GM18508 (cell line): ENCODE data around the gene SPOUT1.
"Not testable (repeated sequence)": the region's sequence is repeated elsewhere in the genome, so short reads cannot be mapped to it uniquely, and the experiment has no call there.

Experiments
- ATAC-seq: cut with Tn5 transposase; IDR thresholded peaks from one replicate; pipeline ENCODE4 v1.9.1; 2021; ENCODE audit warnings: moderate number of reproducible peaks; ENCODE audit not compliant: insufficient read depth, unreplicated experiment

SPOUT1 gene

GRCh38 chr9:128781187-128782070, 48.2 kb downstream of the SPOUT1 start:
- no peak for ATAC-seq

GRCh38 chr9:128780093-128780492, 49.5 kb downstream of the SPOUT1 start:
- not testable (repeated sequence) for ATAC-seq

DNA sequence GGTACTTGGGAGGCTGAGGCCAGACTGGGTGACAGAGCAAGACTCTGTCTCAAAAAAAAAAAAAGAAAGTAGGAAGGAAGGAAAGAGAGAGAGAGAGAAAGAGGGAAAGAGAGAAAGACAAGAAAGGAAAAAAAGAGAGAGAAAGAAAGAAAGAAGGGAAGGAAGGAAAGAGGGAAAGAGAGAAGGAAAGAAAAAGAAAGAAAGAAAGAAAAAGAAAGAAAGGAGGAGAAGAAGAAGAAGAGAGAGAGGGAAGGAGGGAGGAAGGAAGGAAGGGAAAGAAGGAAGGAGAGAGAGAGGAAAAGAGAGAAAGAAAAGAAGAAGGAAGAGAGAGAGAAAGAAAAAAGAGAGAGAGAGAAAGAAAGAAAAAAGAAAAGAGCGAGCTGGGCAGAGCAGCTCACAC, 54.8 kb downstream of the SPOUT1 start:
- ATAC-seq = no peak

GRCh38 chr9:128773049-128773448, 56.5 kb downstream of the SPOUT1 start:
- no peak for ATAC-seq

DNA sequence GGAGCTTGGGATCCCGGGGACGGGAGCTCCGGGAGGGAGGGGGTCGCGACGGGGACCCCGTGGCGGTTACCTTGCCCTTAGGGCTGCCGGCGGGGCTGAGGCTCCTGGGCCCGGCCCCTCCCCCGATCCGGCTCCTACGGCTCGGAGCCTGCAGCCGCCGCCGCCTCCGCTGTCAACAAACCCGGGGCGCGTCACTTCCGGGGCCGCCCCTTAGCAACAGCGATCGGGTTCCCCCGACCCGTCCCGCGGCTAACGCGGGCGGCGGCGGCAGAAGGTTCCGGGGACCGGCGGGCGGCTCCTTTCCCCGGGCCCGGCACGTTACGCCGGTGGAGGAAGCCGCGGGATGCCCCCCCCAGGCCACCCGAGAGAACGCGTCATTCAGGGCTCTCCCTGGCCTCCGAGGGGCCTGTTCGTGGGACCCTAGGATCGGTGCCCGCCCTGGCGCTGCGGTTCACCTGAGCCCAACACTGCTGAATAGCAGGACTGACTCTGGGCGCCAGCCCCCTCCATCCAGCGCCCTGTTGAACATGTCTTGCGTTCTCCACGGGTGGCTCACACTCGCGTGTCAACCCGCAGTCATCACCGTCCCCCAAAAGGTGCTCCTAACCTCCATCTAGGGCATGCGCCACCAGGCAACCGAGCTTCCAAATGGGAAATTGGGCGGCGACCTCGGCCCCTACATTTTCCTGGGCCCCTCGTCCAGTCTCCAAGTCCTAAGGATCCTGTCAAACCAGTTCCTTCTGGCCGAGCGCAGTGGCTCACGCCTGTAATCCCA, 57.7 kb downstream of the SPOUT1 start, which contains the start of gene ZER1:
ZER1 (minus strand) TSS at position 183 of the 775 bp plus-strand sequence. CDS start 16,362 bp downstream, outside the sequence.
- ATAC-seq = no peak

DNA sequence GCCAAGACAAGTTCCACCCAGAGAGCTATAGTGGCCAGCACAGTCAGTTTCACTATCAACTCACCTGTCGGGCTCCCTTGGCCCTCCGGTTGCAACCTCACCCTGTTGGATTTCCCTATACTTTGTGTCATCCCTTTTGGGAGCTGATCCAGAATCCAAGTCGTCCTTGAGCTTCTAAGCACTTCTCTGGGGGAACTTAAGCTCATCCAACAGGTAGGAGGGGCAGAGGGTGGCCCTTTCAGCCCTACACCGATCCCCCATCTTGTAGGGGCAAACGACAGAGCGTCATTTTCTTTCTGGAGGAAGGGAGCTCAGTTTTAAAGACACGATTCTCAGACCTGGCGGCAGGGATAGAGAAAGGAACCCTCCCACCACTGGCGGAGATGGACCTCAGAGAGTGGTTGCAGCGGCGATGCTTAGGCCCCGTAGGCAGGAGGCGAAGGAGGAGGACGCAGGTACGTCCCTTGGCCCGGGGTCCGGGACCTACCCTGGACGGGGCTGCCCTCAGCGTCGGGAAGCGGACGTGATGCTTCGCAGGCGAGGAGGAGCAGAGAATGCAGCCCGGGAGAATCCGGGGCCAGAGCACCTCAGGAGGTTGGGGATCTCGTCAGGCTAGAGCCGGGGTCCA, 58.4 kb downstream of the SPOUT1 start:
- no peak for ATAC-seq

DNA sequence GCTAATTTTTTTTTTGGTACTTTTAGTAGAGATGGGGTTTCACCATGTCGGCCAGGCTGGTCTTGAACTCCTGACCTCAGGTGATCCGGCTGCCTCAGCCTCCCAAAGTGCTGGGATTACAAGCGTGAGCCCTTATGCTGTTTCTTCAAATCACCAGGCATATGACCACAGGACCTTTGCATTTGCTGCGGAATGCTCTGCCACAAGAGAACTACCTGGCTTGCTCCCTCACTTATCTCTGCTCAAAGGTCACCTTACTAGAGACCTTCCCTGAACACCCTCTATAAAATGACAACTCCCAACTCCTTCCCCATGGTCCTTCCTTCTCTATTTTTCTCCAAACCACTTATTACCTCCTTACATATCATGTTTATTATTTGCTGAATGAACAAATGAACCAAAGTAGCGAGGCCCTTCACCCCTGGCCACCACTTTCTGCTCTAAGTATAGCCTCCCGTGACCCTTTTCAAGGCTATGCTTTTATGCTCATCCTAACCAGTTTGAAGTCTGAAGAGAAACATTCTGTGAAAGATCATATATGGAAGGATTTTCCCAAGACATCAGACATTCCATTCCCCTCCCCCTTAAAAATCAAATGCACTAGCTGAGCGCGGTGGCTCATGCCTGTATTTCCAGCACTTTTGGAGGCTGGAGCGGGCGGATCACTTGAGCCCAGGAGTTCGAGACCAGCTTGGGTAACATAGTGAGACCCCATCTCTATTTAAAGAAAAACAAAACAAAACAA, 59.1 kb downstream of the SPOUT1 start:
- ATAC-seq = no peak
